ENCODE results near the gene NECTIN2.
A peak's percentile ranks its signal among the peaks of the same experiment; 100 is the strongest.
"Not testable (repeated sequence)": the region's sequence is repeated elsewhere in the genome, so short reads cannot be mapped to it uniquely, and the experiment has no call there.

Gene NECTIN2

GRCh38 chr19:44908836-44909261, 62.8 kb downstream of the NECTIN2 start:
- no peak for DNase-seq (ENCODE audit: low read depth)

- DNase-seq (ENCODE audit: low read depth): no peak
Measured at GRCh38 chr19:44909775-44910174, 63.7 kb downstream of the NECTIN2 start.

- not testable (repeated sequence) for DNase-seq (ENCODE audit: low read depth)
Measured at GRCh38 chr19:44911896-44912295, 65.8 kb downstream of the NECTIN2 start.

- DNase-seq (ENCODE audit: low read depth): no peak
Measured at GRCh38 chr19:44912854-44913253, 66.8 kb downstream of the NECTIN2 start.

- not testable (repeated sequence) for DNase-seq (ENCODE audit: low read depth)
Measured at GRCh38 chr19:44913512-44914432, 67.7 kb downstream of the NECTIN2 start.

- peak; percentile 52 for DNase-seq (ENCODE audit: low read depth)
Measured at GRCh38 chr19:44914433-44915206, 68.5 kb downstream of the NECTIN2 start, which contains the start of gene APOC1. Gene APOC1, plus strand, starts transcription at chr19:44914608. Its CDS starts 284 bp downstream, at chr19:44914892.

GRCh38 chr19:44924243-44924725, 78.2 kb downstream of the NECTIN2 start:
- DNase-seq (ENCODE audit: low read depth): no peak

- no peak for DNase-seq (ENCODE audit: low read depth)
Measured at GRCh38 chr19:44925114-44925891, 79.2 kb downstream of the NECTIN2 start.

GRCh38 chr19:44926245-44927077, 80.4 kb downstream of the NECTIN2 start:
- DNase-seq (ENCODE audit: low read depth): not testable (repeated sequence)

GRCh38 chr19:44927746-44928145, 81.6 kb downstream of the NECTIN2 start:
- no peak for DNase-seq (ENCODE audit: low read depth)

GRCh38 chr19:44930088-44930487, 84.0 kb downstream of the NECTIN2 start:
- DNase-seq (ENCODE audit: low read depth): no peak

GRCh38 chr19:44931541-44931940, 85.4 kb downstream of the NECTIN2 start:
- DNase-seq (ENCODE audit: low read depth): no peak
